Spinal cord (tissue), 10 donors: Measurements from ENCODE around the gene BANP. TPM values are rescaled to one million over a fixed set of nuclear protein-coding genes. Genes with fewer than 3 reads are reported as not detected.

Source experiments
- DNase-seq, 6 donors: peaks; one replicate each; pipeline versions ENCODE4 v3.0.0 to v3.0.0-alpha.2; 2013 to 2015; ENCODE audit warnings: low spot score in 6 of 6, low read depth in 4 of 6
- H3K27ac ChIP-seq: one replicate; pipeline ENCODE4 v1.5.1; 2013; ENCODE audit warnings: low read depth, low read length, control low read depth
- H3K27me3 ChIP-seq: one replicate; pipeline ENCODE4 v1.6.1; 2013; ENCODE audit warnings: low read length; ENCODE audit not compliant: control insufficient read depth, insufficient read depth
- H3K36me3 ChIP-seq: one replicate; pipeline ENCODE4 v1.6.1; 2013; ENCODE audit warnings: low read length; ENCODE audit not compliant: control insufficient read depth, insufficient read depth
- H3K4me1 ChIP-seq: one replicate; pipeline ENCODE4 v1.6.1; 2013; ENCODE audit warnings: low read length; ENCODE audit not compliant: control insufficient read depth, insufficient read depth
- H3K4me3 ChIP-seq: one replicate; pipeline ENCODE4 v1.5.1; 2013; ENCODE audit warnings: low read depth, low read length, control low read depth
- H3K9me3 ChIP-seq: one replicate; pipeline ENCODE4 v1.6.1; 2013; ENCODE audit warnings: low read length; ENCODE audit not compliant: control insufficient read depth, insufficient read depth
- whole genome bisulfite sequencing: methylation state at CpG from one replicate; pipeline ENCODE4 v1.1.5; 2013; ENCODE audit warnings: missing lambda C conversion rate; ENCODE audit not compliant: insufficient coverage; 5-methylcytosine and 5-hydroxymethylcytosine counted together
- polyA plus RNA-seq, 2 donors: library from polyadenylated mRNA; unstranded; fragments of 120-200 nt; gene quantifications; one replicate each; pipeline ENCODE4 v1.2.1, GENCODE V29; 2013; ENCODE audit not compliant: insufficient read length in 2 of 2
- total RNA-seq, 2 donors: library from RNA; depleted of rRNA in 1 of 2; stranded (reverse); fragments of 120-200 nt in 1 of 2; fragments of >200 nt in 1 of 2; gene quantifications; one replicate each; pipeline versions ENCODE4 v1.2.3 to v1.2.4, GENCODE V29; 2013 to 2014
- donor health status: healthy.

BANP gene
- total and polyA plus RNA-seq, 4 donors: 17.2 to 27.0 (median 20.7) TPM

- no peak for DNase-seq
- no peak overlapping the region for H3K27ac ChIP-seq
These were observed 106.4 kb downstream of the BANP start for GRCh38 chr16:88057656-88058055.

GRCh38 chr16:88058136-88058535, 106.9 kb downstream of the BANP start:
- H3K4me3 ChIP-seq: no peak overlapping the region
- H3K27ac ChIP-seq: no peak overlapping the region
- DNase-seq: no peak
- H3K4me1 ChIP-seq: peaks cover 29% of the 10 kb centered on the region
- H3K27me3 ChIP-seq: no peaks in the 10 kb centered on the region
- H3K9me3 ChIP-seq: no peaks in the 10 kb centered on the region
- 68% methylated on average over 13 of the region's 14 CpGs for WGBS
- peaks cover 38% of the 10 kb centered on the region for H3K36me3 ChIP-seq

More at GRCh38 chr16:88057656-88058055, 106.4 kb downstream of the BANP start:
- 91% methylated on average over 21 of the region's 26 CpGs for WGBS
- peaks cover 42% of the 10 kb centered on the region for H3K36me3 ChIP-seq
- no peaks in the 10 kb centered on the region for H3K9me3 ChIP-seq
- H3K27me3 ChIP-seq: no peaks in the 10 kb centered on the region
- no peak overlapping the region for H3K4me3 ChIP-seq
- H3K4me1 ChIP-seq: peaks cover 25% of the 10 kb centered on the region

GRCh38 chr16:88058817-88059216, 107.6 kb downstream of the BANP start:
- Histone ChIP-seq H3K36me3 (peaks cover 35% of the 10 kb centered on the region), H3K27ac (no peak overlapping the region), H3K9me3 (no peaks in the 10 kb centered on the region), H3K27me3 (no peaks in the 10 kb centered on the region), H3K4me3 (no peak overlapping the region), H3K4me1 (peaks cover 35% of the 10 kb centered on the region)
- WGBS: 88% methylated on average over 12 of the region's 12 CpGs
- DNase-seq: no peak

- 99% methylated on average over 17 of the region's 27 CpGs for WGBS
- no peaks in the 10 kb centered on the region for H3K9me3 ChIP-seq
- DNase-seq: no peak
- H3K4me1 ChIP-seq: peaks cover 43% of the 10 kb centered on the region
- no peak overlapping the region for H3K27ac ChIP-seq
- H3K36me3 ChIP-seq: peaks cover 44% of the 10 kb centered on the region
- H3K4me3 ChIP-seq: no peak overlapping the region
- no peaks in the 10 kb centered on the region for H3K27me3 ChIP-seq
These were observed 108.6 kb downstream of the BANP start for GRCh38 chr16:88059701-88060386.

- H3K4me3 ChIP-seq: no peak overlapping the region
- H3K27me3 ChIP-seq: no peaks in the 10 kb centered on the region
- peaks cover 46% of the 10 kb centered on the region for H3K4me1 ChIP-seq
- 78% methylated on average over 17 of the region's 30 CpGs for WGBS
- peaks cover 51% of the 10 kb centered on the region for H3K36me3 ChIP-seq
- no peaks in the 10 kb centered on the region for H3K9me3 ChIP-seq
- no peak for DNase-seq
- no peak overlapping the region for H3K27ac ChIP-seq
These were observed 109.4 kb downstream of the BANP start for GRCh38 chr16:88060524-88061219.

GRCh38 chr16:88061346-88062110, 110.3 kb downstream of the BANP start:
- no peaks in the 10 kb centered on the region for H3K27me3 ChIP-seq
- 79% methylated on average over 11 of the region's 14 CpGs for WGBS
- H3K36me3 ChIP-seq: peaks cover 55% of the 10 kb centered on the region
- H3K9me3 ChIP-seq: no peaks in the 10 kb centered on the region
- H3K4me3 ChIP-seq: no peak overlapping the region
- H3K4me1 ChIP-seq: peaks cover 46% of the 10 kb centered on the region
- peak in 1 of 6 donors; percentile 31 for DNase-seq
- H3K27ac ChIP-seq: no peak overlapping the region

- Histone ChIP-seq H3K27ac (no peak overlapping the region), H3K4me1 (peaks cover 42% of the 10 kb centered on the region), H3K27me3 (no peaks in the 10 kb centered on the region), H3K36me3 (peaks cover 59% of the 10 kb centered on the region), H3K9me3 (no peaks in the 10 kb centered on the region), H3K4me3 (no peak overlapping the region)
- WGBS: 61% methylated on average over 30 of the region's 30 CpGs
- peak in 1 of 6 donors; percentile 24 for DNase-seq
These were observed 111.3 kb downstream of the BANP start for GRCh38 chr16:88062341-88063210.

GRCh38 chr16:88063211-88063773, 112.1 kb downstream of the BANP start:
- no peaks in the 10 kb centered on the region for H3K27me3 ChIP-seq
- H3K4me1 ChIP-seq: peaks cover 41% of the 10 kb centered on the region
- H3K4me3 ChIP-seq: no peak overlapping the region
- peak in 3 of 6 donors; percentile 45 to 90 (median 65) for DNase-seq
- WGBS: 52% methylated on average over 7 of the region's 16 CpGs
- H3K9me3 ChIP-seq: no peaks in the 10 kb centered on the region
- H3K36me3 ChIP-seq: peaks cover 61% of the 10 kb centered on the region
- no peak overlapping the region for H3K27ac ChIP-seq
